Gastrocnemius medialis (tissue), 4 donors: ENCODE data around the gene HDAC4. TPM values are rescaled to one million over a fixed set of nuclear protein-coding genes. Genes with fewer than 3 reads are reported as not detected.

Source experiments
- ATAC-seq, 2 donors: fragments of 150-250 bp; one replicate each; pipeline ENCODE4 v1.9.1; 2016
- DNase-seq, 2 donors: peaks; one replicate each; pipeline ENCODE4 v3.0.0-alpha.2; 2019
- H3K27ac ChIP-seq, 4 donors: fragments of 200-600 bp; sonication (generic); 1 replicate in 1 of 4; 2 replicates in 3 of 4; pipeline ENCODE4 v1.5.1; 2016 to 2018; ENCODE audit warnings: mild to moderate bottlenecking in 2 of 4, moderate library complexity in 1 of 4
- H3K27me3 ChIP-seq, 3 donors: fragments of 200-600 bp; sonication (generic) in 2 of 3; 1 replicate in 1 of 3; 2 replicates in 2 of 3; pipeline versions ENCODE4 v1.5.1 to v1.6.0; 2016 to 2019; ENCODE audit warnings: mild to moderate bottlenecking in 1 of 3, moderate library complexity in 1 of 3
- H3K36me3 ChIP-seq, 2 donors: fragments of 200-600 bp; sonication (generic) in 1 of 2; one replicate each; pipeline ENCODE4 v1.5.1; 2017 to 2018
- H3K4me1 ChIP-seq, 2 donors: fragments of 200-600 bp; sonication (generic) in 1 of 2; one replicate each; pipeline ENCODE4 v1.5.1; 2016 to 2017; ENCODE audit warnings: mild to moderate bottlenecking in 2 of 2
- H3K4me3 ChIP-seq, 4 donors: fragments of 200-600 bp; sonication (generic) in 3 of 4; 1 replicate in 1 of 4; 2 replicates in 3 of 4; pipeline ENCODE4 v1.5.1; 2016 to 2019; ENCODE audit warnings: mild to moderate bottlenecking in 2 of 4
- H3K9me3 ChIP-seq, 3 donors: fragments of 200-600 bp; sonication (generic) in 2 of 3; 1 replicate in 1 of 3; 2 replicates in 2 of 3; pipeline ENCODE4 v1.5.1; 2016 to 2019
- CTCF ChIP-seq, 5 experiments: fragments of 450-650 bp in 3 of 5; fragments of 200-600 bp in 2 of 5; sonication (generic) in 2 of 5; IDR thresholded peaks in 4 of 5; conservative IDR thresholded peaks in 1 of 5; 1 replicate in 4 of 5; 2 replicates in 1 of 5; pipeline ENCODE4 v1.5.1; 2016 to 2019; ENCODE audit warnings: antibody characterized with exemption in 5 of 5, mild to moderate bottlenecking in 3 of 5, moderate library complexity in 3 of 5
- POLR2A ChIP-seq, 2 donors: fragments of 450-650 bp; IDR thresholded peaks; one replicate each; pipeline ENCODE4 v1.6.1; 2017; ENCODE audit warnings: antibody characterized with exemption in 2 of 2, mild to moderate bottlenecking in 2 of 2, moderate library complexity in 2 of 2
- in situ Hi-C, 4 donors: fragments of 200-750 bp; cut with MboI; loops; one replicate each; pipeline versions ENCODE4 v1.15.0 to v1.8.0; 2017; ENCODE audit warnings: low sequenced_read_pairs in 4 of 4
- intact Hi-C: fragments of 100-400 bp; cut with DNase I; formaldehyde crosslinking; loops from one replicate; pipeline ENCODE4 v1.15.1; 2023; ENCODE audit warnings: low total_unique reads
- total RNA-seq, 4 donors: library from RNA; depleted of rRNA; stranded (reverse); fragments of >200 nt; gene quantifications; one replicate each; pipeline versions ENCODE4 v1.1.0 to v1.2.3, GENCODE V29; 2016

The HDAC4 gene
- total RNA-seq, 4 donors from 2014 or later: 23.6 to 257 (median 119) TPM

- DNase-seq: peak in 1 of 2 donors; percentile 66
- intact Hi-C loops (loop anchor here (5.0 to 10.0 kb wide), 2 partner anchors 89 to 942 kb away; partner anchors contain the start of gene HDAC4), in situ Hi-C loops (no loop called here)
- peak overlapping the region in 1 of 4 donors; percentile 5 for H3K4me3 ChIP-seq
- H3K4me1 ChIP-seq: peaks cover 72 to 80% of the 10 kb centered on the region in 2 donors
- no peaks in the 10 kb centered on the region for H3K27me3 ChIP-seq
- H3K36me3 ChIP-seq: no peaks in the 10 kb centered on the region
- H3K27ac ChIP-seq: peak overlapping the region; percentile 94 to 99 (median 98)
- no peaks in the 10 kb centered on the region for H3K9me3 ChIP-seq
- ATAC-seq: peak in 1 of 2 donors; percentile 0
- TF ChIP-seq CTCF (IDR thresholded peaks at IDR 0.05 in 4 of 5, conservative IDR thresholded peaks at IDR 0.05 in 1 of 5) (peak in 1 of 5 experiments; percentile 14), POLR2A (IDR thresholded peaks at IDR 0.05) (no peak)
Measured at GRCh38 chr2:239312741-239313667, 87.8 kb downstream of the HDAC4 start.

GRCh38 chr2:239312081-239312511 lies 88.7 kb downstream of the HDAC4 start:
- intact Hi-C loops: loop anchor here (5.0 to 10.0 kb wide), 2 partner anchors 90 to 943 kb away; partner anchors contain the start of gene HDAC4
- Histone ChIP-seq H3K27ac (peak overlapping the region; percentile 94 to 99 (median 98)), H3K27me3 (no peaks in the 10 kb centered on the region), H3K36me3 (no peaks in the 10 kb centered on the region), H3K4me1 (peaks cover 68 to 72% of the 10 kb centered on the region in 2 donors), H3K9me3 (no peaks in the 10 kb centered on the region), H3K4me3 (no peak overlapping the region)
- ATAC-seq: peak in 1 of 2 donors; percentile 14
- peak in 1 of 2 donors; percentile 85 for DNase-seq
- in situ Hi-C loops: no loop called here
- TF ChIP-seq CTCF (IDR thresholded peaks at IDR 0.05 in 4 of 5, conservative IDR thresholded peaks at IDR 0.05 in 1 of 5) (no peak), POLR2A (IDR thresholded peaks at IDR 0.05) (peak in 1 of 2 donors; percentile 25)

GRCh38 chr2:239311132-239312040 lies 89.4 kb downstream of the HDAC4 start:
- in situ Hi-C loops (no loop called here), intact Hi-C loops (loop anchor here (2.0 to 10.0 kb wide), 5 partner anchors 17 to 943 kb away; partner anchors contain the start of gene HDAC4)
- ATAC-seq (peak; percentile 63 to 66), DNase-seq (peak; percentile 97 to 99)
- H3K36me3 ChIP-seq: no peaks in the 10 kb centered on the region
- no peaks in the 10 kb centered on the region for H3K9me3 ChIP-seq
- peaks cover 68 to 72% of the 10 kb centered on the region in 2 donors for H3K4me1 ChIP-seq
- H3K27me3 ChIP-seq: no peaks in the 10 kb centered on the region
- TF ChIP-seq POLR2A (IDR thresholded peaks at IDR 0.05) (peak; percentile 81 to 85), CTCF (IDR thresholded peaks at IDR 0.05 in 4 of 5, conservative IDR thresholded peaks at IDR 0.05 in 1 of 5) (no peak)
- H3K27ac ChIP-seq: peak overlapping the region; percentile 94 to 99 (median 98)
- H3K4me3 ChIP-seq: peak overlapping the region in 2 of 4 donors; percentile 7 to 32

- intact Hi-C loops (loop anchor here (2.0 to 10.0 kb wide), 5 partner anchors 18 to 944 kb away; partner anchors contain the start of gene HDAC4), in situ Hi-C loops (no loop called here)
- Histone ChIP-seq H3K36me3 (no peaks in the 10 kb centered on the region), H3K27ac (peak overlapping the region; percentile 94 to 99 (median 98)), H3K9me3 (no peaks in the 10 kb centered on the region), H3K4me3 (peak overlapping the region in 3 of 4 donors; percentile 7 to 71 (median 67)), H3K4me1 (peaks cover 65 to 72% of the 10 kb centered on the region in 2 donors), H3K27me3 (no peaks in the 10 kb centered on the region)
- no peak for TF ChIP-seq CTCF (IDR thresholded peaks at IDR 0.05 in 4 of 5, conservative IDR thresholded peaks at IDR 0.05 in 1 of 5)
- no peak for TF ChIP-seq POLR2A (IDR thresholded peaks at IDR 0.05)
- DNase-seq (peak in 1 of 2 donors; percentile 70), ATAC-seq (peak in 1 of 2 donors; percentile 6)
Measured at GRCh38 chr2:239310401-239311061, 90.3 kb downstream of the HDAC4 start.
